HepG2 (cell line): ENCODE measurements around the gene INSYN2B. TPM values are rescaled to one million over a fixed set of nuclear protein-coding genes. Genes with fewer than 3 reads are reported as not detected.

ENCODE experiments used
- ATAC-seq: fragments of 200-7000 bp; cut with Tn5 transposase; 3 replicates; pipeline ENCODE4 v1.9.1; 2020; ENCODE audit warnings: mild to moderate bottlenecking, moderate library complexity
- BruUV-seq: library from RNA; stranded (reverse); fragments of 400-500 nt; replicated peaks from 2 replicates; lab custom pipeline; 2021; lab: Mats Ljungman, UMichigan
- CTCF ChIA-PET: fragments of 300-600 bp; formaldehyde crosslinking; extraction: SDS; loops from one replicate; lab custom pipeline; 2021; ENCODE audit warnings: low total read pairs, inconsistent platforms, low intra/inter-chr PET ratio; lab: Yijun Ruan, JAX
- POLR2A ChIA-PET: fragments of 350-600 bp; sonication (Branson Sonifier 250); formaldehyde crosslinking; loops from one replicate; lab custom pipeline; 2020; ENCODE audit warnings: antibody characterized with exemption, inconsistent platforms; lab: Yijun Ruan, JAX
- DNase-seq: peaks from one replicate; pipeline ENCODE4 v3.0.0-alpha.2; 2015; ENCODE audit warnings: low spot score
- FAIRE-seq: peaks from 3 replicates; lab custom pipeline; 2011; peaks lifted over from hg19 to GRCh38; lab: Jason Lieb, UNC
- H2AFZ ChIP-seq: one replicate; pipeline ENCODE4 v1.6.1; 2011; ENCODE audit warnings: low read length, inconsistent platforms
- H3K27ac ChIP-seq: fragments of 300-600 bp; 3 replicates; pipeline ENCODE4 v1.8.0; 2011; ENCODE audit warnings: mixed run types, mild to moderate bottlenecking, mixed read lengths, low read length, inconsistent platforms; ENCODE audit not compliant: insufficient read depth; ENCODE audit errors: extremely low read length
- H3K27me3 ChIP-seq, 2 experiments: fragments of 200-600 bp in 1 of 2; 2 replicates in 1 of 2; 3 replicates in 1 of 2; pipeline versions ENCODE4 v1.6.0 to v1.8.0; 2011; ENCODE audit warnings: low read length in 2 of 2, mild to moderate bottlenecking in 2 of 2, moderate library complexity in 2 of 2, inconsistent platforms in 1 of 2; ENCODE audit not compliant: insufficient read depth in 2 of 2, control insufficient read depth in 1 of 2
- H3K36me3 ChIP-seq, 2 experiments: fragments of 200-600 bp in 1 of 2; replicated peaks in 1 of 2; 2 replicates in 1 of 2; 3 replicates in 1 of 2; pipeline versions ENCODE4 v1.5.1 to v1.8.0; 2011; ENCODE audit warnings: low read length in 2 of 2, inconsistent platforms in 1 of 2; ENCODE audit not compliant: insufficient read depth in 2 of 2, control insufficient read depth in 1 of 2
- H3K4me1 ChIP-seq: 2 replicates; pipeline ENCODE4 v1.5.1; 2012; ENCODE audit warnings: low read length, inconsistent platforms; ENCODE audit not compliant: insufficient read depth
- H3K4me2 ChIP-seq: 2 replicates; pipeline ENCODE4 v1.6.0; 2011; ENCODE audit warnings: low read depth, low read length, inconsistent platforms
- H3K4me3 ChIP-seq, 3 experiments: fragments of 200-600 bp in 1 of 3; sonication (generic), shearing (Covaris generic) in 1 of 3; replicated peaks in 1 of 3; 2 replicates each; pipeline ENCODE4 v1.5.1; 2011 to 2016; ENCODE audit warnings: low read length in 3 of 3, inconsistent platforms in 2 of 3, low read depth in 2 of 3, mild to moderate bottlenecking in 2 of 3, control low read depth in 1 of 3, mixed read lengths in 1 of 3; ENCODE audit not compliant: insufficient read depth in 1 of 3
- H3K79me2 ChIP-seq: one replicate; pipeline ENCODE4 v1.6.1; 2011; ENCODE audit warnings: low read length, inconsistent platforms; ENCODE audit not compliant: insufficient read depth
- H3K9ac ChIP-seq: 2 replicates; pipeline ENCODE4 v1.6.0; 2011; ENCODE audit warnings: mild to moderate bottlenecking, low read depth, low read length, inconsistent platforms; ENCODE audit not compliant: insufficient read depth
- H3K9me3 ChIP-seq: 2 replicates; pipeline ENCODE4 v1.5.1; 2012; ENCODE audit warnings: mild to moderate bottlenecking, low read length
- H4K20me1 ChIP-seq: 2 replicates; pipeline ENCODE4 v1.6.0; 2011; ENCODE audit warnings: inconsistent platforms, mild to moderate bottlenecking, low read length, moderate library complexity; ENCODE audit not compliant: insufficient read depth
- AGO1 ChIP-seq: fragments of 200-400 bp; formaldehyde crosslinking; IDR thresholded peaks from 2 replicates; pipeline ENCODE4 v1.6.1; 2017; ENCODE audit warnings: mild to moderate bottlenecking, low read depth, low read length, moderate library complexity; ENCODE audit not compliant: poor library complexity, severe bottlenecking
- HCFC1 ChIP-seq: fragments of 150-350 bp; IDR thresholded peaks from 2 replicates; pipeline ENCODE4 v1.6.1; 2014; ENCODE audit warnings: low read depth, low read length
- KLF16 ChIP-seq, 2 experiments: sonication (generic) in 1 of 2; formaldehyde crosslinking in 1 of 2; IDR thresholded peaks; 2 replicates each; pipeline versions ENCODE4 v1.6.1 to v1.8.0; 2016 to 2023; ENCODE audit warnings: missing genetic modification reagents in 2 of 2, missing compliant biosample characterization in 1 of 2
- MATR3 ChIP-seq: sonication (generic); formaldehyde crosslinking; IDR thresholded peaks from 2 replicates; pipeline ENCODE4 v1.4.0; 2020; ENCODE audit warnings: missing genetic modification reagents
- NFYC ChIP-seq: IDR thresholded peaks from 2 replicates; pipeline ENCODE4 v1.6.1; 2016; ENCODE audit warnings: missing genetic modification reagents, missing compliant biosample characterization
- PAF1 ChIP-seq: IDR thresholded peaks from 2 replicates; pipeline ENCODE4 v1.6.1; 2016; ENCODE audit warnings: missing genetic modification reagents, missing compliant biosample characterization
- PCBP1 ChIP-seq: fragments of 200-400 bp; formaldehyde crosslinking; IDR thresholded peaks from 2 replicates; pipeline ENCODE4 v1.6.1; 2017; ENCODE audit warnings: mild to moderate bottlenecking, low read depth, low read length, borderline replicate concordance
- RARA ChIP-seq: IDR thresholded peaks from 2 replicates; pipeline ENCODE4 v1.6.1; 2016; ENCODE audit warnings: missing genetic modification reagents, missing compliant biosample characterization
- RFXAP ChIP-seq: sonication (generic); formaldehyde crosslinking; IDR thresholded peaks from 2 replicates; pipeline ENCODE4 v1.4.0; 2020; ENCODE audit warnings: missing genetic modification reagents, borderline replicate concordance
- SMC3 ChIP-seq: IDR thresholded peaks from 2 replicates; pipeline ENCODE4 v1.6.1; 2011; ENCODE audit warnings: low read length, improper control_type of control experiment
- ZNF121 ChIP-seq: sonication (generic); formaldehyde crosslinking; IDR thresholded peaks from 2 replicates; pipeline ENCODE4 v1.5.0; 2020; ENCODE audit warnings: mild to moderate bottlenecking, missing genetic modification reagents
- ZNF282 ChIP-seq: fragments of 450-650 bp; IDR thresholded peaks from 2 replicates; pipeline ENCODE4 v1.6.1; 2018; ENCODE audit not compliant: partially characterized antibody
- ZNF562 ChIP-seq: sonication (generic); formaldehyde crosslinking; IDR thresholded peaks from 2 replicates; pipeline ENCODE4 v1.8.0; 2022; ENCODE audit warnings: missing genetic modification reagents, borderline replicate concordance
- ZNF674 ChIP-seq: sonication (generic); formaldehyde crosslinking; IDR thresholded peaks from 2 replicates; pipeline ENCODE4 v1.5.0; 2020; ENCODE audit warnings: low read depth, mild to moderate bottlenecking, missing genetic modification reagents
- ZNF766 ChIP-seq: sonication (generic); formaldehyde crosslinking; IDR thresholded peaks from 2 replicates; pipeline ENCODE4 v1.5.0; 2020; ENCODE audit warnings: missing genetic modification reagents, borderline replicate concordance
- WGBS: methylation state at CpG from one replicate; pipeline ENCODE4 v1.1.6; 2017; ENCODE audit warnings: low lambda C conversion rate; 5-methylcytosine and 5-hydroxymethylcytosine counted together
- in situ Hi-C: cut with HindIII; loops from 2 replicates; pipeline ENCODE4 v1.10.0; 2017; ENCODE audit warnings: low pct_unique_long_range_greater_than_20kb; ENCODE audit not compliant: extremely low pct_ligation_motif_present
- intact Hi-C: fragments of 100-400 bp; cut with micrococcal nuclease; formaldehyde crosslinking; loops from one replicate; pipeline ENCODE4 v1.10.0; 2022; ENCODE audit not compliant: unreplicated experiment
- polyA plus RNA-seq, 8 experiments: library from polyadenylated mRNA; depleted of rRNA in 3 of 8; stranded (reverse) in 7 of 8; unstranded in 1 of 8; fragments of >200 nt; fragmentation: Illumina TruSeq in 4 of 8; extraction: Trizol in 4 of 8; gene quantifications; 2 replicates each; pipeline versions ENCODE4 v1.2.1 to v1.2.3, GENCODE V29; 2011 to 2016; ENCODE audit warnings: low read depth in 4 of 8, missing spikeins in 1 of 8, mixed read lengths in 1 of 8; ENCODE audit not compliant: insufficient read depth in 1 of 8
- total RNA-seq, 5 experiments: library from RNA; depleted of rRNA; stranded (reverse); fragments of >200 nt; fragmentation: Illumina TruSeq; extraction: Trizol; gene quantifications; 2 replicates each; pipeline ENCODE4 v1.2.3, GENCODE V29; 2016; ENCODE audit warnings: low read depth in 1 of 5

INSYN2B gene
- total and polyA plus RNA-seq, 2 of the 13 experiments (the other 11 are each of a cell fraction or from before 2014, with no cell fraction given), result not detected

- TF ChIP-seq ZNF674 (CRISPR knock-in tag) (no peak), KLF16 (CRISPR knock-in tag; IDR thresholded peaks at IDR 0.05) (no peak), ZNF282 (no peak), ZNF121 (CRISPR knock-in tag) (no peak), ZNF766 (no peak), RARA (no peak), RFXAP (CRISPR knock-in tag) (no peak), HCFC1 (no peak), SMC3 (no peak), MATR3 (CRISPR knock-in tag) (no peak), PCBP1 (no peak), AGO1 (no peak), NFYC (no peak), ZNF562 (CRISPR knock-in tag) (no peak), PAF1 (no peak)
- no peak overlapping the region for H3K4me3 ChIP-seq
- 3% methylated on average over 2 of the region's 2 CpGs for WGBS
- H3K9ac ChIP-seq, result no peak overlapping the region
- H3K27me3 ChIP-seq, result no peaks in the 10 kb centered on the region; a peak in 1 of 5 replicates
- H3K4me2 ChIP-seq, result no peak overlapping the region
- no TSS peak for BruUV-seq
- DNase-seq (no peak), FAIRE-seq (no peak), ATAC-seq (no peak)
- no peaks in the 10 kb centered on the region for H3K4me1 ChIP-seq
- in situ Hi-C loops (no loop called here), intact Hi-C loops (no loop called here)
- ChIA-PET CTCF (no interaction called here), POLR2A (no interaction called here)
- no peak overlapping the region for H2AFZ ChIP-seq
- H3K36me3 ChIP-seq, result no peaks in the 10 kb centered on the region
- no peak overlapping the region for H3K27ac ChIP-seq
- no peaks in the 10 kb centered on the region for H3K79me2 ChIP-seq
- no peaks in the 10 kb centered on the region for H3K9me3 ChIP-seq
- H4K20me1 ChIP-seq, result no peaks in the 10 kb centered on the region
Observed at GRCh38 chr5:169893571-169893970, 86.7 kb downstream of the INSYN2B start.
